HG03439 (cell line): ENCODE measurements around the gene BAX.

Experiments
- ATAC-seq: cut with Tn5 transposase; IDR thresholded peaks from one replicate; pipeline ENCODE4 v1.9.1; 2021; ENCODE audit warnings: mild to moderate bottlenecking, moderate library complexity; ENCODE audit not compliant: unreplicated experiment

BAX gene

DNA sequence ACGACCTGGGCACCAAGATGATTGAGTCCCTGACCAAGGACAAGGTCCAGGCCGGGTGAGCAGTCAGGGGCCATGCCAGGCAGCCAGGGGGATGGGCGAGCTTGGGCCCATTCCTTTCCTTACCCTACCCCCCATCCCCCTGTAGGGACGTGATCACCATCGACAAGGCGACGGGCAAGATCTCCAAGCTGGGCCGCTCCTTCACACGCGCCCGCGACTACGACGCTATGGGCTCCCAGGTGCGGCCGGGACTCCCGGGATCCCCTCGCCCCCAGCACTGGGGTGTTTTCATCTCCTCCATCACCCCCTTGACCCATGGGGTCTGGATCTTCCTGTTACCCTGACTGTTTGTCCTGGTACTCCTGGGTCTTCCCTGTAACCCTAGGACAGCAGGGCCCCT lies 55.2 kb downstream of the BAX start:
- ATAC-seq = no peak

GRCh38 chr19:49010453-49010852 lies 55.8 kb downstream of the BAX start:
- no peak for ATAC-seq

DNA sequence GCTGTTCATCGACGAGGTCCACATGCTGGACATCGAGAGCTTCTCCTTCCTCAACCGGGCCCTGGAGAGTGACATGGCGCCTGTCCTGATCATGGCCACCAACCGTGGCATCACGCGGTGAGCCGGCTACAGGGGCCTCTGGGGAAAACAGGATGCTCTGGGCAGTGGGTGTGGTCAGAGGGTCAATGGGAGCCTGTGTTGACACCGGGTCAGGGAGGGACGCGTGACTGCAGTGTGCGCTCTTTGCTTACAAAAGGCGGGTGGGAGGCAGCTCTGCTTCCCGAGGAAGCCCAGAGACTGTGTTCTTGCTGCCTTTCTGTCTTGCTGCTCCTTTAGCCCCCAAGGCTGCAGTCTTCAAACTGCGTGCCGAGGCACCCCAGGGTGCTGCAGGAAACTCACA lies 56.5 kb downstream of the BAX start:
- no peak for ATAC-seq
